ENCODE measurements around the gene CSPG4. TPM values are rescaled to one million over a fixed set of nuclear protein-coding genes. Genes with fewer than 3 reads are reported as not detected.
A peak's percentile ranks its signal among the peaks of the same experiment; 100 is the strongest.

CSPG4 gene
- total RNA-seq, 6 experiments from 2014 or later: 0.12 to 0.29 (median 0.20) TPM

- no peaks in the 10 kb centered on the region for H3K9me3 ChIP-seq
- intact Hi-C loops (cut with DNase I): no loop called here
- WGBS (ENCODE audit: insufficient coverage, low coverage, low lambda C conversion rate, missing lambda C conversion rate): 76% methylated on average over 6 of the region's 11 CpGs
- H3K27ac ChIP-seq: no peak overlapping the region
- DNase-seq (no peak), ATAC-seq (no peak)
- no peaks in the 10 kb centered on the region for H3K27me3 ChIP-seq
- no peak overlapping the region for H3K4me3 ChIP-seq
- TF ChIP-seq CTCF (IDR thresholded peaks at IDR 0.05) (no peak), POLR2A (IDR thresholded peaks at IDR 0.05) (no peak)
- peaks cover 0 to 10% (median under 1%) of the 10 kb centered on the region in 4 donors for H3K4me1 ChIP-seq
- no peaks in the 10 kb centered on the region for H3K36me3 ChIP-seq
Observed at GRCh38 chr15:75671730-75672602, 40.7 kb downstream of the CSPG4 start.

- H3K4me1 ChIP-seq: peaks cover 0 to 19% (median 6%) of the 10 kb centered on the region in 4 donors
- H3K4me3 ChIP-seq: no peak overlapping the region
- no peaks in the 10 kb centered on the region for H3K27me3 ChIP-seq
- no peak overlapping the region for H3K27ac ChIP-seq
- no peak for ATAC-seq
- WGBS (ENCODE audit: insufficient coverage, low coverage, low lambda C conversion rate, missing lambda C conversion rate): 60% methylated on average over 2 of the region's 6 CpGs
- no peaks in the 10 kb centered on the region for H3K9me3 ChIP-seq
- DNase-seq: no peak
- no peaks in the 10 kb centered on the region for H3K36me3 ChIP-seq
- no peak for TF ChIP-seq POLR2A (IDR thresholded peaks at IDR 0.05)
- no peak for TF ChIP-seq CTCF (IDR thresholded peaks at IDR 0.05)
- intact Hi-C loops (cut with DNase I): no loop called here
Observed at GRCh38 chr15:75669879-75670212, 42.8 kb downstream of the CSPG4 start.

DNA sequence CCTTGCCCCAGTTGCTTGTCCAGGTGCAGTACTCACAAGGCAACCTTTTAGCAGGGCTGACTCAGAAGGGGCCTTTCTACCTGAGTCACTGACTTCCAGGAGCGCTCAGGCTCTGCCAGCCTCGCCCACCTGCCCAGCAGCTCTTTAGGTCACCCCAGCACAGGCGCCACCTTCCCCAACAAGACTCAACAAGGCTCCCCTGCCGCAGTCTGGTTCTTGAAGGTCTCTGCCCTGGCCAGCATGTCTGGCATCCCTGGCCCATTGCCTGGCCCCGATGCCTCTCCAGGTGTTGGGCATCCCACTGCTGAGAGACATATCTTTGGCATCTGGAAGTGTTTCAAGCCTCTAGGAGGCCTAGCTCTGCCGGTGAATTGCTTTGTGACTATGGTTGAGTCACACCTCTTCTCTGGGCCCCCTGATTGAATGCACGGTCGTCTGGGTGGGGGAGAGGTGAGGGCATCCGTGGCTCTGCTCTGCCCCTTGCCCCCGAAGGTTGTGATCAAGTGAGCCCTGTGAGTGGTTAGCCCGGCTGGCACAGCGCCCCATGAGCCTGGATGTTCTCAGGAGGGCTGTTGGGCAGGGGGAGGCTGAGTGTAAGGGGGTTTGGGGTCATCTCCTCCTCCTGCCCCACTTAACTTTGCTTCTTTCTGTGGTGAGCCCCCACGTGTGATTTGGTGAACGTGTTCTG is 43.3 kb downstream of the CSPG4 start:
- Histone ChIP-seq H3K27ac (no peak overlapping the region), H3K27me3 (no peaks in the 10 kb centered on the region), H3K9me3 (no peaks in the 10 kb centered on the region), H3K4me3 (no peak overlapping the region), H3K4me1 (peaks cover 0 to 19% (median 8%) of the 10 kb centered on the region in 4 donors), H3K36me3 (no peaks in the 10 kb centered on the region)
- no peak for ATAC-seq
- no peak for TF ChIP-seq CTCF (IDR thresholded peaks at IDR 0.05)
- no peak for TF ChIP-seq POLR2A (IDR thresholded peaks at IDR 0.05)
- DNase-seq: no peak
- intact Hi-C loops (cut with DNase I): no loop called here
- 80% methylated on average over 1 of the region's 14 CpGs for WGBS (ENCODE audit: insufficient coverage, low coverage, low lambda C conversion rate, missing lambda C conversion rate)

DNA sequence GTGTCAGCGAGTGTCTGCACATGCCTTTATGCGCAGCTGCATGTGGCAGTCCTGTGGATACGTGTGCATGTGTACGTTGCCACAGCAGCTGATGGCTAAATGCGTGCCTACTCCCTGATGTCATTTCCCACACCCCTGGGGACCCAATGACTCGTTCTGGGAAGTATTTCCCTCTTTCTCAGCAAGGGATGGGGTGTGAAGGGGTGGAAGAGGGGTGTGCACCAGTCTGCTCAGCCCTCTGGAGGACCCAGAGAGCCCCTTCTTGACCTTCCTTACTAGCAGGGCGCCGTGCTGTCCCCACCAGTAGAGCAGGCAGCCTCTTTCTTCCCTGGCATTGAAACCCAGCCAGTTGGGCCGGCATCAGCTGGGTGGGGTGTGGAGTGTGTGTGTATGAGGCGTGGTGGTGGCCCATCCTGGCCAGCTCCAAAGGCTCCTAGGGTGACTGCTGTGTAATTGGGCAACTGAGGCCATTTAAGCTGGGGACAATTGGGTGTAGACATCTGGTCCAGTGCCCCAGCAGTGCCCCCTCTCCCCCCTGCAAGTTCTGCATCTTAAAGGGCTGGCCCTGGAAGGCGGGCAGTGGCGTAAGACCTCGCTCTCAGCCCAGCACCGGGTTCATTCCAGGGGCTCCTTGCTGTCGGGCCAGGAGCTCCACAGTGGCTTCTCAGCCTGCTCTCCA is 45.7 kb downstream of the CSPG4 start:
- ATAC-seq (peak in 1 of 4 donors; percentile 22), DNase-seq (peak in 1 of 3 donors; percentile 30)
- TF ChIP-seq POLR2A (IDR thresholded peaks at IDR 0.05) (no peak), CTCF (IDR thresholded peaks at IDR 0.05) (no peak)
- H3K4me1 ChIP-seq: peaks cover 0 to 30% (median 16%) of the 10 kb centered on the region in 4 donors
- H3K27me3 ChIP-seq: no peaks in the 10 kb centered on the region
- intact Hi-C loops (cut with DNase I): no loop called here
- H3K4me3 ChIP-seq: no peak overlapping the region
- WGBS (ENCODE audit: insufficient coverage, low coverage, low lambda C conversion rate, missing lambda C conversion rate): no CpG with 5 or more reads among the region's 15 CpGs
- H3K36me3 ChIP-seq: no peaks in the 10 kb centered on the region
- no peaks in the 10 kb centered on the region for H3K9me3 ChIP-seq
- peak overlapping the region in 1 of 3 donors; percentile 29 for H3K27ac ChIP-seq

Data from right lobe of liver (tissue), 6 donors.